Endothelial cell of umbilical vein (primary cell): ENCODE measurements around the gene KLRF2. TPM values are rescaled to one million over a fixed set of nuclear protein-coding genes. Genes with fewer than 3 reads are reported as not detected.

ENCODE experiments used
- BruUV-seq: library from RNA; stranded (reverse); fragments of 400-500 nt; replicated peaks from 2 replicates; lab custom pipeline; 2021; lab: Mats Ljungman, UMichigan
- CTCF ChIA-PET: fragments of 300-600, 350-600 bp; sonication (Branson Sonifier 250); formaldehyde crosslinking; loops from one replicate; lab custom pipeline; 2021; ENCODE audit warnings: antibody characterized with exemption, inconsistent platforms; lab: Charles Lee
- POLR2A ChIA-PET: fragments of 300-600, 350-600 bp; sonication (Branson Sonifier 250); formaldehyde crosslinking; loops from one replicate; lab custom pipeline; 2021; ENCODE audit warnings: antibody characterized with exemption, inconsistent platforms; lab: Charles Lee
- DNase-seq: peaks from one replicate; pipeline ENCODE4 v3.0.0-alpha.2; 2011; ENCODE audit warnings: low read depth, low spot score
- FAIRE-seq: peaks from 2 replicates; lab custom pipeline; 2011; peaks lifted over from hg19 to GRCh38; lab: Jason Lieb, UNC
- H2AFZ ChIP-seq: 2 replicates; pipeline ENCODE4 v1.6.0; 2012; ENCODE audit warnings: low read depth, low read length, control low read depth, inconsistent platforms
- H3K27ac ChIP-seq: 2 replicates; pipeline ENCODE4 v1.5.1; 2011; ENCODE audit warnings: low read depth, mild to moderate bottlenecking, control low read depth, low read length, moderate library complexity; ENCODE audit not compliant: insufficient read depth
- H3K27me3 ChIP-seq, 2 experiments: 2 replicates each; pipeline versions ENCODE4 v1.6.0 to v1.6.1; 2011; ENCODE audit warnings: low read length in 2 of 2, mixed read lengths in 1 of 2; ENCODE audit not compliant: control insufficient read depth in 2 of 2, insufficient read depth in 2 of 2
- H3K36me3 ChIP-seq, 2 experiments: 2 replicates in 1 of 2; 3 replicates in 1 of 2; pipeline ENCODE4 v1.5.1; 2011; ENCODE audit warnings: low read length in 2 of 2, mild to moderate bottlenecking in 1 of 2, moderate library complexity in 1 of 2; ENCODE audit not compliant: control insufficient read depth in 2 of 2, insufficient read depth in 2 of 2; ENCODE audit errors: extremely low read depth in 1 of 2
- H3K4me1 ChIP-seq: 3 replicates; pipeline ENCODE4 v1.5.1; 2011; ENCODE audit warnings: mild to moderate bottlenecking, low read length; ENCODE audit not compliant: control insufficient read depth, insufficient read depth; ENCODE audit errors: extremely low read depth
- H3K4me2 ChIP-seq: 2 replicates; pipeline ENCODE4 v1.6.1; 2011; ENCODE audit warnings: low read length, control low read depth, mixed read lengths; ENCODE audit not compliant: insufficient read depth
- H3K4me3 ChIP-seq, 3 experiments: fragments of 200-600 bp in 1 of 3; sonication (generic), shearing (Covaris generic) in 1 of 3; replicated peaks in 1 of 3; 2 replicates each; pipeline ENCODE4 v1.5.1; 2011 to 2016; ENCODE audit warnings: control low read depth in 3 of 3, low read length in 3 of 3, mild to moderate bottlenecking in 2 of 3, inconsistent platforms in 1 of 3, low read depth in 1 of 3, moderate library complexity in 1 of 3; ENCODE audit not compliant: insufficient read depth in 1 of 3
- H3K79me2 ChIP-seq: 2 replicates; pipeline ENCODE4 v1.6.0; 2012; ENCODE audit warnings: low read length, inconsistent platforms; ENCODE audit not compliant: control insufficient read depth, insufficient read depth
- H3K9ac ChIP-seq: replicated peaks from 2 replicates; pipeline ENCODE3; 2011; ENCODE audit warnings: low read length, control low read depth; ENCODE audit not compliant: insufficient read depth; ENCODE audit errors: extremely low read depth
- H3K9me1 ChIP-seq: replicated peaks from 3 replicates; pipeline ENCODE4 v1.6.0; 2011; ENCODE audit warnings: mild to moderate bottlenecking, low read length; ENCODE audit not compliant: control insufficient read depth, insufficient read depth; ENCODE audit errors: extremely low read depth
- H3K9me3 ChIP-seq: replicated peaks from 2 replicates; pipeline ENCODE4 v1.5.1; 2012; ENCODE audit warnings: low read length, inconsistent platforms; ENCODE audit not compliant: control insufficient read depth, insufficient read depth
- H4K20me1 ChIP-seq: replicated peaks from 2 replicates; pipeline ENCODE3; 2011; ENCODE audit warnings: mild to moderate bottlenecking, low read length; ENCODE audit not compliant: control insufficient read depth, insufficient read depth; ENCODE audit errors: extremely low read depth
- CTCF ChIP-seq, 2 donors: IDR thresholded peaks; 1 replicate in 1 of 2; 2 replicates in 1 of 2; pipeline ENCODE4 v1.5.1; 2011; ENCODE audit warnings: low read length in 2 of 2, mild to moderate bottlenecking in 2 of 2, moderate library complexity in 2 of 2, control low read depth in 1 of 2, inconsistent platforms in 1 of 2, low read depth in 1 of 2; ENCODE audit not compliant: insufficient read depth in 1 of 2; ENCODE audit errors: extremely low read depth in 1 of 2
- EZH2 ChIP-seq: IDR thresholded peaks from 2 replicates; pipeline ENCODE4 v1.6.1; 2012; ENCODE audit warnings: borderline replicate concordance, low read depth, mild to moderate bottlenecking, moderate library complexity, low read length, inconsistent platforms; ENCODE audit not compliant: severe bottlenecking
- FOS ChIP-seq: IDR thresholded peaks from 2 replicates; pipeline ENCODE4 v1.6.1; 2011; ENCODE audit warnings: mild to moderate bottlenecking, low read length, moderate library complexity, borderline replicate concordance; ENCODE audit not compliant: insufficient read depth
- GATA2 ChIP-seq: IDR thresholded peaks from 2 replicates; pipeline ENCODE4 v1.7.0; 2011; ENCODE audit warnings: low read depth, mild to moderate bottlenecking, moderate library complexity, mixed read lengths, low read length; ENCODE audit not compliant: insufficient read length, insufficient read depth
- JUN ChIP-seq: IDR thresholded peaks from 2 replicates; pipeline ENCODE4 v1.6.1; 2011; ENCODE audit warnings: borderline replicate concordance, low read depth; ENCODE audit not compliant: insufficient read length, insufficient read depth
- MAX ChIP-seq: IDR thresholded peaks from 2 replicates; pipeline ENCODE4 v1.6.1; 2011; ENCODE audit not compliant: insufficient read depth, insufficient read length
- MYC ChIP-seq: IDR thresholded peaks from one replicate; pipeline ENCODE4 v1.6.1; 2011; ENCODE audit warnings: mild to moderate bottlenecking, low read depth, low read length
- POLR2A ChIP-seq: IDR thresholded peaks from 2 replicates; pipeline ENCODE4 v1.6.1; 2012; ENCODE audit warnings: low read depth, mild to moderate bottlenecking, control low read depth, low read length
- POLR2AphosphoS5 ChIP-seq: IDR thresholded peaks from 2 replicates; pipeline ENCODE4 v1.6.1; 2012; ENCODE audit warnings: low read depth, mild to moderate bottlenecking, control low read depth, low read length, moderate library complexity; ENCODE audit not compliant: insufficient read depth
- dilution Hi-C: fragments of 300-500 bp; cut with MboI; formaldehyde crosslinking; loops from one replicate; pipeline ENCODE4 v1.15.0; 2019; ENCODE audit warnings: low sequenced_read_pairs; ENCODE audit not compliant: extremely low pct_ligation_motif_present
- intact Hi-C: fragments of 100-400 bp; cut with micrococcal nuclease; formaldehyde crosslinking; loops from one replicate; pipeline ENCODE4 v1.10.0; 2022
- polyA plus RNA-seq, 4 experiments: library from polyadenylated mRNA; depleted of rRNA in 3 of 4; stranded (reverse) in 3 of 4; unstranded in 1 of 4; fragments of >200 nt; gene quantifications; 2 replicates each; pipeline versions ENCODE4 v1.2.1 to v1.2.3, GENCODE V29; 2011 to 2012; ENCODE audit warnings: missing spikeins in 1 of 4
- total RNA-seq: library from RNA; stranded (reverse); gene quantifications from 2 replicates; pipeline ENCODE4 v1.2.3, GENCODE V29; 2021

Gene KLRF2
- total and polyA plus RNA-seq, 2 donors (not counting 3 experiments of a cell fraction or from before 2014, with no cell fraction given) = not detected

GRCh38 chr12:9831720-9832119 is 49.6 kb upstream of the KLRF2 start:
- H4K20me1 ChIP-seq = no peaks in the 10 kb centered on the region
- H3K36me3 ChIP-seq = no peaks in the 10 kb centered on the region
- DNase-seq (no peak), FAIRE-seq (no peak)
- CTCF ChIA-PET = no interaction called here
- no peaks in the 10 kb centered on the region for H3K9me1 ChIP-seq
- TF ChIP-seq MAX (no peak), POLR2A (no peak), FOS (no peak), JUN (no peak)
- H3K4me1 ChIP-seq = no peaks in the 10 kb centered on the region
- no TSS peak for BruUV-seq
- no peak overlapping the region for H2AFZ ChIP-seq
- H3K9me3 ChIP-seq = no peaks in the 10 kb centered on the region
- POLR2A ChIA-PET = no interaction called here
- H3K27me3 ChIP-seq = peaks cover 0 to 3% of the 10 kb centered on the region in 2 experiments
- no peak overlapping the region for H3K27ac ChIP-seq
- no peaks in the 10 kb centered on the region for H3K79me2 ChIP-seq
- dilution Hi-C loops = no loop called here
- H3K4me2 ChIP-seq = no peak overlapping the region
- H3K9ac ChIP-seq = no peak overlapping the region
- intact Hi-C loops = no loop called here
- no peak overlapping the region for H3K4me3 ChIP-seq

GRCh38 chr12:9843407-9843806 is 37.9 kb upstream of the KLRF2 start:
- dilution Hi-C loops = no loop called here
- H3K27ac ChIP-seq = no peak overlapping the region

More at GRCh38 chr12:9843407-9843806, 37.9 kb upstream of the KLRF2 start:
- Histone ChIP-seq H2AFZ (no peak overlapping the region), H3K4me2 (no peak overlapping the region), H3K9ac (no peak overlapping the region), H3K9me1 (no peaks in the 10 kb centered on the region), H3K4me1 (no peaks in the 10 kb centered on the region), H3K27me3 (peaks cover 2 to 8% of the 10 kb centered on the region in 2 experiments), H3K4me3 (no peak overlapping the region), H3K9me3 (no peaks in the 10 kb centered on the region), H4K20me1 (no peaks in the 10 kb centered on the region), H3K79me2 (no peaks in the 10 kb centered on the region), H3K36me3 (no peaks in the 10 kb centered on the region)
- FAIRE-seq = no peak
- intact Hi-C loops = no loop called here
- BruUV-seq = no TSS peak
- ChIA-PET CTCF (interaction anchor here (0.7 kb wide), 1 partner anchor 82 kb away, joined by 3 read pairs; no protein-coding TSS in a partner anchor), POLR2A (interaction anchor here (0.8 kb wide), 1 partner anchor 27 kb away, joined by 3 read pairs; no protein-coding TSS in a partner anchor)
- DNase-seq = no peak
- TF ChIP-seq POLR2A = no peak
- TF ChIP-seq CTCF (IDR thresholded peaks at IDR 0.05; ENCODE audit: extremely low read depth in 1 of 2, insufficient read depth in 1 of 2, low read depth in 1 of 2, low read length in 2 of 2) = no peak
- TF ChIP-seq JUN = no peak
- no peak for TF ChIP-seq MAX
- no peak for TF ChIP-seq FOS
- TF ChIP-seq MYC = no peak
- TF ChIP-seq GATA2 = no peak
- no peak for TF ChIP-seq EZH2
- no peak for TF ChIP-seq POLR2AphosphoS5
